B cell (primary cell): ENCODE data around the gene TP53I13.

ENCODE experiments used
- EZH2 ChIP-seq: IDR thresholded peaks from 2 replicates; pipeline ENCODE4 v1.6.1; 2012; ENCODE audit warnings: borderline replicate concordance, low read depth, mild to moderate bottlenecking, moderate library complexity, low read length; ENCODE audit not compliant: insufficient read depth, poor library complexity, severe bottlenecking
- TF ChIP-seq, protein P1 (sequence below): fragments of 200-600 bp; IDR thresholded peaks from one replicate; pipeline ENCODE4 v1.8.0; 2022; ENCODE audit warnings: antibody characterized with exemption, mild to moderate bottlenecking

- no peak for TF ChIP-seq EZH2
- TF ChIP-seq, protein P1, sequence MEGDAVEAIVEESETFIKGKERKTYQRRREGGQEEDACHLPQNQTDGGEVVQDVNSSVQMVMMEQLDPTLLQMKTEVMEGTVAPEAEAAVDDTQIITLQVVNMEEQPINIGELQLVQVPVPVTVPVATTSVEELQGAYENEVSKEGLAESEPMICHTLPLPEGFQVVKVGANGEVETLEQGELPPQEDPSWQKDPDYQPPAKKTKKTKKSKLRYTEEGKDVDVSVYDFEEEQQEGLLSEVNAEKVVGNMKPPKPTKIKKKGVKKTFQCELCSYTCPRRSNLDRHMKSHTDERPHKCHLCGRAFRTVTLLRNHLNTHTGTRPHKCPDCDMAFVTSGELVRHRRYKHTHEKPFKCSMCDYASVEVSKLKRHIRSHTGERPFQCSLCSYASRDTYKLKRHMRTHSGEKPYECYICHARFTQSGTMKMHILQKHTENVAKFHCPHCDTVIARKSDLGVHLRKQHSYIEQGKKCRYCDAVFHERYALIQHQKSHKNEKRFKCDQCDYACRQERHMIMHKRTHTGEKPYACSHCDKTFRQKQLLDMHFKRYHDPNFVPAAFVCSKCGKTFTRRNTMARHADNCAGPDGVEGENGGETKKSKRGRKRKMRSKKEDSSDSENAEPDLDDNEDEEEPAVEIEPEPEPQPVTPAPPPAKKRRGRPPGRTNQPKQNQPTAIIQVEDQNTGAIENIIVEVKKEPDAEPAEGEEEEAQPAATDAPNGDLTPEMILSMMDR, result no peak
These were observed 1.8 kb upstream of the TP53I13 start, which contains the start of gene ABHD15 for GRCh38 chr17:29566473-29567303.
